Activated CD8-positive, alpha-beta T cell treated with anti-CD3 and anti-CD28 coated beads for 36 hours (primary cell): ENCODE data around the gene NUDT1. TPM values are rescaled to one million over a fixed set of nuclear protein-coding genes. Genes with fewer than 3 reads are reported as not detected.
A peak's percentile ranks its signal among the peaks of the same experiment; 100 is the strongest.

Experiments used
- ATAC-seq: fragments of 200-7000 bp; cut with Tn5 transposase; one replicate; pipeline ENCODE4 v1.10.0; 2021; ENCODE audit warnings: mild to moderate bottlenecking, moderate library complexity
- CTCF ChIA-PET: fragments of 350-600 bp; sonication (Branson Sonifier 250); formaldehyde crosslinking; loops from one replicate; lab custom pipeline; 2021; ENCODE audit warnings: antibody characterized with exemption; lab: Charles Lee
- POLR2A ChIA-PET: fragments of 350-600 bp; sonication (Branson Sonifier 250); formaldehyde crosslinking; loops from one replicate; lab custom pipeline; 2021; ENCODE audit warnings: antibody characterized with exemption; lab: Charles Lee
- DNase-seq: peaks from one replicate; pipeline ENCODE4 v3.0.0-alpha.2; 2020
- H3K27ac Mint-ChIP-seq: one replicate; pipeline ENCODE4 v1.8.0; 2021; ENCODE audit warnings: mild to moderate bottlenecking, mixed read lengths
- H3K27me3 Mint-ChIP-seq: one replicate; pipeline ENCODE4 v1.8.0; 2021; ENCODE audit warnings: mixed read lengths
- H3K36me3 Mint-ChIP-seq: one replicate; pipeline ENCODE4 v1.8.0; 2021; ENCODE audit warnings: low read depth, mixed read lengths
- H3K4me1 Mint-ChIP-seq: one replicate; pipeline ENCODE4 v1.8.0; 2021; ENCODE audit warnings: low read depth, mixed read lengths
- H3K4me3 Mint-ChIP-seq: one replicate; pipeline ENCODE4 v1.8.0; 2021; ENCODE audit warnings: mild to moderate bottlenecking, moderate library complexity, mixed read lengths
- H3K9me3 Mint-ChIP-seq: one replicate; pipeline ENCODE4 v1.8.0; 2021; ENCODE audit warnings: mixed read lengths
- intact Hi-C: fragments of 100-400 bp; cut with micrococcal nuclease; formaldehyde crosslinking; loops from one replicate; pipeline ENCODE4 v1.10.0; 2022
- total RNA-seq, 2 experiments: library from RNA; stranded (reverse); gene quantifications; one replicate each; pipeline ENCODE4 v1.2.3, GENCODE V29; 2021
- TF ChIP-seq, protein P1 (sequence below): fragments of 200-600 bp; IDR thresholded peaks from one replicate; pipeline ENCODE4 v1.8.0; 2022; ENCODE audit warnings: antibody characterized with exemption, mild to moderate bottlenecking

The NUDT1 gene
- 10 to 100 TPM; 90.2 to 93.9 TPM for total RNA-seq

DNA sequence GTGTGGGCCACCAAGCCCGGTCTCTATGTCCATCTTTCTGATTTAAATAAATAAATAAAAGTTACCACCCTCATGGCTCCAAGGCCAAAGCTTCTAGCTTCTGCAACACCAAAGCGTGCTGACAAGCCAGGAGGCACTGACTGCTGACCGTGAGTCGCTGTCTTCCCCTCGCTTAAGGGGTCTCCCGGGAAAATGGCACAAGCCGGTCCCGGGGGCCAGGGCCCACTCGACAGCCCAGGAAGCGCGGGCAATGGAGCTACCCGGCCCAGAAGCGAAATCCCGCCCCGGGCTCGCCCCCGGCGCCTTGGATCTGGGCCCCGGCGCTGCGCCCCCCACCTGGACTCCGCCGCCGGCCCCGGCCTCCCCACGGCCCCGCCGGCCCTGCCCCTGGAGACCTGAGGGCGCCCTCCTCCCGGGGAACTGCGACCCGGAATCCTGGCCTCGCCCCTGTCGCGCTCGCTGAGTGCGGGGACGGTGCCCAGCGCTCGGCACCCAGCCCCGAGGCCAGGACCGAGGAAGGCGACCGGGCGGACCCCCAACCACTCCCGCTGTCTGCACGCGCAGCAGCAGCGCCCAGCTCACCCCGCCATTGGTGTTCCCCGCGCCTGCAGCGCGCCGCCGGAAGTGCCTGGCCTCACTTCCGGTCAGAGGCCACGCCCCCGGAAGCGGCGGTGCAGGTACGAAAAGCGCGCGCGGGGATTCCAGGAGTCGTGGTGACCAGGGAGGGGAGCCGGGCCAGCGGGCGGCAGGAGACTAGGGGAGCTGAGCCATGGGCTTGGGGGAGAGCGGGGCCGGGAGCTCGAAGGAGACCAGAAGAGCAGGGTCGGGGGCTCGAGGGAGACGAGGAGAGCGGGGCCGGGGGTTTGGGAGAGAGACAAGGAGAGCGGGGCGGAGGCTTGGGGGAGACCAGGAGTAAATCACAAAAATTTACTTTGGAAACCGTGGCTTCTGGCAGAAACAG is at the start of gene NUDT1, which contains the start of gene MRM2:
Gene NUDT1, plus strand, starts transcription at position 647 of the 961 bp plus-strand sequence. CDS start 2,349 bp downstream, outside the sequence.
Gene MRM2, minus strand, starts transcription at position 626 of the 961 bp plus-strand sequence. Its CDS starts 36 bp downstream, at position 590.
- no peaks in the 10 kb centered on the region for H3K27me3 Mint-ChIP-seq
- CTCF ChIA-PET = interaction anchor here (0.6 to 2.8 kb wide), 4 partner anchors 10 to 663 kb away, joined by 3 to 7 read pairs (median 4); no protein-coding TSS in a partner anchor
- peaks cover 32% of the 10 kb centered on the region for H3K36me3 Mint-ChIP-seq
- no peaks in the 10 kb centered on the region for H3K9me3 Mint-ChIP-seq
- peak within 1 kb of the TSS; percentile 93 for H3K27ac Mint-ChIP-seq
- intact Hi-C loops = loop anchor here (2.0 kb wide), 1 partner anchor 107 kb away; no protein-coding TSS in a partner anchor
- peaks cover 21% of the 10 kb centered on the region for H3K4me1 Mint-ChIP-seq
- peak; percentile 86 for ATAC-seq
- TF ChIP-seq, protein P1, sequence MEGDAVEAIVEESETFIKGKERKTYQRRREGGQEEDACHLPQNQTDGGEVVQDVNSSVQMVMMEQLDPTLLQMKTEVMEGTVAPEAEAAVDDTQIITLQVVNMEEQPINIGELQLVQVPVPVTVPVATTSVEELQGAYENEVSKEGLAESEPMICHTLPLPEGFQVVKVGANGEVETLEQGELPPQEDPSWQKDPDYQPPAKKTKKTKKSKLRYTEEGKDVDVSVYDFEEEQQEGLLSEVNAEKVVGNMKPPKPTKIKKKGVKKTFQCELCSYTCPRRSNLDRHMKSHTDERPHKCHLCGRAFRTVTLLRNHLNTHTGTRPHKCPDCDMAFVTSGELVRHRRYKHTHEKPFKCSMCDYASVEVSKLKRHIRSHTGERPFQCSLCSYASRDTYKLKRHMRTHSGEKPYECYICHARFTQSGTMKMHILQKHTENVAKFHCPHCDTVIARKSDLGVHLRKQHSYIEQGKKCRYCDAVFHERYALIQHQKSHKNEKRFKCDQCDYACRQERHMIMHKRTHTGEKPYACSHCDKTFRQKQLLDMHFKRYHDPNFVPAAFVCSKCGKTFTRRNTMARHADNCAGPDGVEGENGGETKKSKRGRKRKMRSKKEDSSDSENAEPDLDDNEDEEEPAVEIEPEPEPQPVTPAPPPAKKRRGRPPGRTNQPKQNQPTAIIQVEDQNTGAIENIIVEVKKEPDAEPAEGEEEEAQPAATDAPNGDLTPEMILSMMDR = no peak
- H3K4me3 Mint-ChIP-seq = peak within 1 kb of the TSS; percentile 92
- DNase-seq = peak; percentile 79
- POLR2A ChIA-PET = interaction anchor here (1.0 to 3.4 kb wide), 5 partner anchors 10 to 112 kb away, joined by 3 to 30 read pairs (median 5); partner anchors contain the start of genes EIF3B and MAD1L1

DNA sequence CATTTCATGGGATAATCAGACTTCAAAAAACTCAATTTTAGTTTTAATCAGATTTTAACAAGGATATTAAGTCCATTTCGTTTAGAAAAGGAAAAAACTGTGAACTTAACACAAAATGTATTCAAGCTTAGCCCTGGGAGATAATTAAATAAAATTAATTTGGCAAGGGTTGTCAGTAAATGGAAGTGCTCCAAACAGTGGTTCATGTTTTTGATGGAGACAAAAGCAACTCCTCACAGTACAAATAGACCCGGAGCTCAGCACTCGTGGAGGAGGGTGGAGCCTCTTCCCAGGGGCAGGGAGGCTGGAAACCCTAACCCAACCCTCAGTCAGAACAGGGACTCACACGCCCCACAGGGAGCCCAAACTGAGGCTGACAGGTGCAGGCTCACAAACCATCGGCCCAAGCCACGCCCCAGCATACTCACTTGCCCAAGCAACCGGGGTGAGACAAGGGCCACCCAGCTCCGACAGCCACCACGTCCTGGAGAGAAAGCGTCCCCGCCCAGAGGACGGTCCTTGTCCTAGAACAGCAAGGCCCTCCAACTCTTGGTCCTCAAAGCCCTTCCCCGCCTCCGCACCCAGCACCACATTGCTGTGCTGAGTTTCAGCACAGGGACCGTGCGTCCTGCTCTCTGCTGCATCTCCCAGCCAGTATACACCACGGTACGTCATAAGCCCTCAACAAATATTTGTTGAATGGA is 49.0 kb upstream of the NUDT1 start:
- CTCF ChIA-PET = interaction anchor here (1.0 kb wide), 1 partner anchor 155 kb away, joined by 4 read pairs; no protein-coding TSS in a partner anchor
- POLR2A ChIA-PET = no interaction called here
- no peak overlapping the region for H3K4me3 Mint-ChIP-seq
- H3K27ac Mint-ChIP-seq = no peak overlapping the region
- no peak for ATAC-seq
- peaks cover 40% of the 10 kb centered on the region for H3K36me3 Mint-ChIP-seq
- peaks cover 4% of the 10 kb centered on the region for H3K4me1 Mint-ChIP-seq
- H3K9me3 Mint-ChIP-seq = peaks cover 4% of the 10 kb centered on the region
- no peak for DNase-seq
- H3K27me3 Mint-ChIP-seq = no peaks in the 10 kb centered on the region
- TF ChIP-seq, protein P1 = no peak
- intact Hi-C loops = no loop called here

DNA sequence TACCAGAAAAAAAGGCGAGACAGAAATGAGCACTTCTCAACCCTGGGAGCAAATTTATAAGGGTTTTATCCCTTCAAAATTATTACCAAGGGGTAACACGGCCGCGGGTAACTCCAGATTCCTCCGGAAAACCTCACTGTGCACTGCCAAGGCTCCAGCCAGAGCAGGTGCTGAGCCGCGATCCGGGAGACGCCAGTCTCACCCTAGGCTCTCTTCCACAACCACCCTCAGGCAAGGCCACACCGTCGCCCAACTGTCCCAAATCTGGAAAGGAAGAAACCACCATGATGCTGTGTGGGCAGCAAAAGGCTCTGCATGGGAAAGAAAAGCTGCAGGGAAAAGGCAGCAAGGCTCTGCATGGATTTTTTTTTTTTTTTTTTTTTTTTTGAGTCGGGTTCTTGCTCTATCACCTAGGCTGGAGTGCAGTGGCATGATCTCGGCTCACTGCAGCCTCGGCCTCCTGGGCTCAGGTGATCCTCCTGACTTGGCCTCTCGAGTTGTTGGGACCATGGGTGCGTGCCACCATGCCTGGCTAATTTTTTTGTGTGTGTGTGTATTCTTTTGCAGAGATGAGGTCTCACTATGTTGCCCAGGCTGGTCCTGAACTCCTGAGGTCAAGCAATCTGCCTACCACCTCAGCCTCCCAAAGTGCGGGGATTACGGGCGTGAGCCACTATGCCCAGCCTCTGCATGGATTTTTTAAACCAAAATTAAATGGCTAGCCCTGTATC is 48.3 kb upstream of the NUDT1 start:
- CTCF ChIA-PET = no interaction called here
- intact Hi-C loops = no loop called here

DNA sequence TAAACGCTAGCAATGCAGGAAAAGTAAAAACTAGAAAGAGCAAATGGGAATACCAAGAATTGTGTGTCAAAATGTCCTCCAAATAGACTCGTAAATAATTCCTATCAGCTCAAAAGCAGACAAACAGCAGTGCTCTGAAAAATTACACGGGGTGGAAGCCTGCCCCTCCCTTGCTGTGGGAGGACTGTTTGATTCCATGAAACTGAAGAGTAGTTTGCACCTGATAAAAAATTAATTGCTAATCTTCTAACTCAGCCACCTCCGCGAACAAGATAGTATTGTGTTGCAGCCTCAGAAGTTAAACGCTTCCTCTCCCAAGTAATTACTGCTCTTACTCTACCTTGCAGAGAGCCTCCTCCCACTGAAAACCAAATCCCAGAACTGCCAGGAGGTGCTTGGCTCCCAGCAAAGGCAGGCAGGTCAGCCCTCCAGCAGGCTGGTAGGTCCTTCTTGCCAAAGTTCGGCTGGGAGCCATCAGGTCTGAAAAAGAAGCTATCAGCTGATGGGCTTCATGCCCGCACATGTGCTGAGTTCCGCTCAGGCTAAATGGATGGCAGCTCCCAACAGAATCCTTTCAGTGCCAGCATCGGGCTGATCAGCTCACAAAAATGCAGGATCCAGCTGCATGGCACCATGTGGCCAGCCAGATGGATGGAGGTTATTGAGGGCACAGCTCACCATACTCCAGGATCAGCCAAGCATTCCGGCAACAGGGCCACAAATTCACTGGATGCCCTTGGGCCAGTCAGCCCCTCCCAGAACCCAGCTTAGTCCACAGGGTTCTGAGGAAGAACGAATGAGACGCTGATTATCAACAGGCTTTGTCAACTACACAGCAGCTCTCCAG is 46.4 kb upstream of the NUDT1 start:
- ChIA-PET POLR2A (no interaction called here), CTCF (interaction anchor here (0.6 to 2.3 kb wide), 11 partner anchors 8 to 617 kb away, joined by 3 to 10 read pairs (median 3); no protein-coding TSS in a partner anchor)
- Mint-ChIP-seq H3K27ac (no peak overlapping the region), H3K4me1 (peaks cover 4% of the 10 kb centered on the region), H3K27me3 (no peaks in the 10 kb centered on the region), H3K36me3 (peaks cover 27% of the 10 kb centered on the region), H3K9me3 (peaks cover 2% of the 10 kb centered on the region), H3K4me3 (no peak overlapping the region)
- intact Hi-C loops = no loop called here
- ATAC-seq (no peak), DNase-seq (no peak)
- TF ChIP-seq, protein P1 = no peak

More for the DNA sequence above, 48.3 kb upstream of the NUDT1 start:
- no peaks in the 10 kb centered on the region for H3K27me3 Mint-ChIP-seq
- TF ChIP-seq, protein P1 = no peak
- H3K36me3 Mint-ChIP-seq = peaks cover 34% of the 10 kb centered on the region
- POLR2A ChIA-PET = no interaction called here
- DNase-seq = no peak
- no peak for ATAC-seq
- H3K9me3 Mint-ChIP-seq = peaks cover 3% of the 10 kb centered on the region
- H3K27ac Mint-ChIP-seq = no peak overlapping the region
- H3K4me3 Mint-ChIP-seq = no peak overlapping the region
- H3K4me1 Mint-ChIP-seq = peaks cover 4% of the 10 kb centered on the region
